OCI-LY1 (cell line): ENCODE data around the gene OR1N2.

Source experiments
- H2AFZ ChIP-seq: fragments of 200-600 bp; sonication (generic), shearing (Covaris generic); 2 replicates; pipeline ENCODE4 v1.6.0; 2014; ENCODE audit warnings: antibody characterized with exemption, mild to moderate bottlenecking, low read length
- H3F3A ChIP-seq: fragments of 200-600 bp; sonication (generic), shearing (Covaris generic); 2 replicates; pipeline ENCODE4 v1.6.0; 2014; ENCODE audit warnings: mild to moderate bottlenecking, antibody characterized with exemption, low read length, moderate library complexity; ENCODE audit not compliant: insufficient read depth
- H3K27ac ChIP-seq: fragments of 200-600 bp; sonication (generic); 2 replicates; pipeline ENCODE4 v1.5.1; 2014; ENCODE audit warnings: low read length, mixed run types, mild to moderate bottlenecking, low read depth; ENCODE audit not compliant: poor library complexity, severe bottlenecking
- H3K27me3 ChIP-seq: fragments of 200-600 bp; sonication (generic); 2 replicates; pipeline ENCODE4 v1.6.0; 2014; ENCODE audit warnings: antibody characterized with exemption, mild to moderate bottlenecking, low read length, moderate library complexity; ENCODE audit not compliant: insufficient read depth
- H3K36me3 ChIP-seq: fragments of 200-600 bp; sonication (generic); 2 replicates; pipeline ENCODE4 v1.6.1; 2014; ENCODE audit warnings: mild to moderate bottlenecking, antibody characterized with exemption, low read length, moderate library complexity, mixed read lengths; ENCODE audit not compliant: insufficient read depth
- H3K4me1 ChIP-seq: fragments of 200-600 bp; sonication (generic); 2 replicates; pipeline ENCODE4 v1.5.1; 2014; ENCODE audit warnings: mild to moderate bottlenecking, low read length, moderate library complexity; ENCODE audit not compliant: insufficient read depth, severe bottlenecking
- H3K4me2 ChIP-seq: fragments of 200-600 bp; sonication (generic), shearing (Covaris generic); 2 replicates; pipeline ENCODE4 v1.6.1; 2014; ENCODE audit warnings: low read length
- H3K4me3 ChIP-seq: fragments of 200-600 bp; sonication (generic); 2 replicates; pipeline ENCODE4 v1.5.1; 2014; ENCODE audit warnings: low read length, low read depth, mild to moderate bottlenecking, mixed read lengths; ENCODE audit not compliant: poor library complexity, severe bottlenecking
- H3K79me2 ChIP-seq: fragments of 200-600 bp; shearing (Covaris generic); 2 replicates; pipeline ENCODE4 v1.6.1; 2016; ENCODE audit warnings: mixed run types, low read length, mixed read lengths; ENCODE audit not compliant: insufficient read depth
- H3K9ac ChIP-seq: fragments of 200-600 bp; sonication (generic), shearing (Covaris generic); 2 replicates; pipeline ENCODE4 v1.6.1; 2014; ENCODE audit warnings: mild to moderate bottlenecking, low read length, mixed read lengths
- H3K9me2 ChIP-seq: fragments of 200-600 bp; sonication (generic), shearing (Covaris generic); 2 replicates; pipeline ENCODE4 v1.6.1; 2014; ENCODE audit warnings: low read depth, mild to moderate bottlenecking, low read length, mixed read lengths
- H3K9me3 ChIP-seq: fragments of 200-600 bp; shearing (Covaris generic); 2 replicates; pipeline ENCODE4 v1.6.1; 2014; ENCODE audit warnings: low read length, mixed read lengths
- H4K20me1 ChIP-seq: fragments of 200-600 bp; sonication (generic), shearing (Covaris generic); 2 replicates; pipeline ENCODE4 v1.6.0; 2016; ENCODE audit warnings: mild to moderate bottlenecking, low read length; ENCODE audit not compliant: insufficient read depth
- CTCF ChIP-seq: fragments of 200-600 bp; sonication (generic), shearing (Covaris generic); IDR thresholded peaks from 2 replicates; pipeline ENCODE4 v1.5.1; 2017; ENCODE audit warnings: mild to moderate bottlenecking, antibody characterized with exemption, low read length, moderate library complexity, mixed read lengths
- EZH2 ChIP-seq: fragments of 200-600 bp; sonication (generic), shearing (Covaris generic); IDR thresholded peaks from 2 replicates; pipeline ENCODE4 v1.8.0; 2017; ENCODE audit warnings: borderline replicate concordance, mixed run types, mild to moderate bottlenecking, antibody characterized with exemption, low read length, moderate library complexity, mixed read lengths

OR1N2 gene

GRCh38 chr9:122518226-122518625, 34.7 kb upstream of the OR1N2 start:
- H3F3A ChIP-seq, result no peaks in the 10 kb centered on the region
- no peaks in the 10 kb centered on the region for H3K9me3 ChIP-seq

GRCh38 chr9:122518841-122519240, 34.1 kb upstream of the OR1N2 start, which contains the start of gene OR1J4:
Gene OR1J4, plus strand, starts transcription at chr9:122519141. Its CDS starts 0 bp downstream, at chr9:122519141.
- Histone ChIP-seq H3K27ac (no peak within 1 kb of the TSS), H3K9me3 (no peaks in the 10 kb centered on the region), H3K4me1 (no peaks in the 10 kb centered on the region), H3K4me3 (no peak within 1 kb of the TSS), H2AFZ (no peak within 1 kb of the TSS), H3K36me3 (no peaks in the 10 kb centered on the region), H4K20me1 (no peaks in the 10 kb centered on the region), H3F3A (no peaks in the 10 kb centered on the region), H3K9ac (no peak within 1 kb of the TSS), H3K9me2 (no peaks in the 10 kb centered on the region), H3K4me2 (no peak within 1 kb of the TSS), H3K79me2 (no peaks in the 10 kb centered on the region), H3K27me3 (no peaks in the 10 kb centered on the region)
- TF ChIP-seq EZH2 (no peak), CTCF (no peak)

More at GRCh38 chr9:122518226-122518625, 34.7 kb upstream of the OR1N2 start:
- H3K4me3 ChIP-seq, result no peak overlapping the region
- no peak for TF ChIP-seq EZH2
- TF ChIP-seq CTCF, result no peak
- no peaks in the 10 kb centered on the region for H3K36me3 ChIP-seq
- no peak overlapping the region for H2AFZ ChIP-seq
- H3K4me2 ChIP-seq, result no peak overlapping the region
- no peaks in the 10 kb centered on the region for H3K27me3 ChIP-seq
- no peaks in the 10 kb centered on the region for H3K9me2 ChIP-seq
- no peak overlapping the region for H3K9ac ChIP-seq
- no peaks in the 10 kb centered on the region for H3K79me2 ChIP-seq
- no peaks in the 10 kb centered on the region for H3K4me1 ChIP-seq
- H3K27ac ChIP-seq, result no peak overlapping the region
- no peaks in the 10 kb centered on the region for H4K20me1 ChIP-seq

DNA sequence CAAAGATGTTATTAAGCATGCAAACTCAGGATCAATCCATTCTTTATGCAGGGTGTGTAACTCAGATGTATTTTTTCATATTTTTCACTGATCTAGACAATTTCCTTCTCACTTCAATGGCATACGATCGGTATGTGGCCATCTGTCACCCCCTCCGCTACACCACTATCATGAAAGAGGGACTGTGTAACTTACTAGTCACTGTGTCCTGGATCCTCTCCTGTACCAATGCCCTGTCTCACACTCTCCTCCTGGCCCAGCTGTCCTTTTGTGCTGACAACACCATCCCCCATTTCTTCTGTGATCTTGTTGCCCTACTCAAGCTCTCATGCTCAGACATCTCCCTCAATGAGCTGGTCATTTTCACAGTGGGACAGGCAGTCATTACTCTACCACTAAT, 33.5 kb upstream of the OR1N2 start:
- Histone ChIP-seq H3K9me3 (no peaks in the 10 kb centered on the region), H3F3A (no peaks in the 10 kb centered on the region), H3K27ac (no peak overlapping the region), H2AFZ (no peak overlapping the region), H4K20me1 (no peaks in the 10 kb centered on the region), H3K9ac (no peak overlapping the region), H3K36me3 (no peaks in the 10 kb centered on the region), H3K4me2 (no peak overlapping the region), H3K27me3 (no peaks in the 10 kb centered on the region), H3K4me3 (no peak overlapping the region), H3K9me2 (no peaks in the 10 kb centered on the region), H3K79me2 (no peaks in the 10 kb centered on the region), H3K4me1 (no peaks in the 10 kb centered on the region)
- no peak for TF ChIP-seq EZH2
- TF ChIP-seq CTCF, result no peak
